Activated T-cell treated with anti-CD3 and anti-CD28 coated beads, Interleukin-2, amount 50 U/mL, for 72 hours (primary cell): ENCODE results near the gene NADK. TPM values are rescaled to one million over a fixed set of nuclear protein-coding genes. Genes with fewer than 3 reads are reported as not detected.
"Not testable (repeated sequence)": the region's sequence is repeated elsewhere in the genome, so short reads cannot be mapped to it uniquely, and the experiment has no call there.

Source experiments
- ATAC-seq, 2 donors: fragments of 150-1000 bp; cut with Tn5 transposase; replicated peaks in 1 of 2; 2 replicates each; pipeline ENCODE4 v1.10.0; 2021; ENCODE audit warnings: moderate library complexity in 2 of 2, mild to moderate bottlenecking in 1 of 2
- DNase-seq, 2 donors: peaks; one replicate each; pipeline ENCODE4 v3.0.0; 2021 to 2022; ENCODE audit warnings: mixed read lengths in 1 of 2
- H3K27ac Mint-ChIP-seq: one replicate; pipeline ENCODE4 v1.8.0; 2022; ENCODE audit warnings: mild to moderate bottlenecking, moderate library complexity, mixed read lengths
- H3K27me3 Mint-ChIP-seq: one replicate; pipeline ENCODE4 v1.8.0; 2022; ENCODE audit warnings: low read depth, mixed read lengths
- H3K36me3 Mint-ChIP-seq, 2 donors: one replicate each; pipeline ENCODE4 v1.8.0; 2022; ENCODE audit warnings: mixed read lengths in 2 of 2, mild to moderate bottlenecking in 1 of 2; ENCODE audit not compliant: insufficient read depth in 2 of 2
- H3K4me1 Mint-ChIP-seq: one replicate; pipeline ENCODE4 v1.8.0; 2022; ENCODE audit warnings: low read depth, mixed read lengths
- H3K4me3 Mint-ChIP-seq, 2 donors: one replicate each; pipeline ENCODE4 v1.8.0; 2022; ENCODE audit warnings: mild to moderate bottlenecking in 2 of 2, mixed read lengths in 2 of 2, moderate library complexity in 2 of 2
- H3K9me3 Mint-ChIP-seq, 2 donors: one replicate each; pipeline ENCODE4 v1.8.0; 2022; ENCODE audit warnings: mixed read lengths in 2 of 2
- total RNA-seq, 2 donors: library from RNA; stranded (reverse); gene quantifications; one replicate each; pipeline ENCODE4 v1.2.3, GENCODE V29; 2022

NADK gene
- total RNA-seq, 2 donors from 2014 or later, result 54.0 to 54.5 TPM

DNA sequence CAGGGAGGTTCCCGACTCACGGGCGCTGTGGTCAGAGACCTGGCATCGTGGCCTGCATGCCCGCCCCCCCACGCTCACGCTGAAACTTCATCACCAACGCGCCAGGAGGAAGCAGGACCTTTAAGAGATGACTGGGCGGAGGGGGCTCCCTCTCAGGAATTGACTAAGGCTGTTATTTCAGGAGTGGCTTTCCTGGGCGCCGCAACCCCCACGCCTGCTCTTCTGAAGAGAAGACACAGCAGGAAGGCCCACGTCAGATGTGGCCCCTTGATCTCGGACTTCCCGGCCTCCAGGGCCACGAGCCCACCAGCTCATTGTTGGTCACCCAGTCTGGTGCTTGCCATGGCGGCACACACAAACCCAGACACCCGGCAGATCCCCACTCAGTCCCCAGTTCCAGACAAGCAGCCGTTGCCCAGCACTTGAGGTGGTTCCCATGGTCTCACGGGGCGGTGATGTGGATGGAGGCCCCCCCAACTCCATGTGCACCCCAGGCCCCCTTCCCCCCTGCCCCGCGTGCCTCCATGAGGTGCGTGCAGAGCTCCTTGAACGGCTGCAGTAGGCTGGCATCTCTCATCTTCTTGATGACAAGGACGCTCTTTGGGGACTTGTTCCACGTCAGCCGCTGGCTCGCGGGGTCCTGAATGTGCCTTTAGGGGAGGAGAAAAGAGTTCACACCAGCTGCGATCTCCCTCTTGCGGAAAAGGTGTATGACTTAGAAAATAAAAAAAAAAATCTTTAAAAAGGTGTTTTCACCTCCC, 21.4 kb downstream of the NADK start:
- Mint-ChIP-seq H3K36me3 (peaks cover 2 to 11% of the 10 kb centered on the region in 2 donors), H3K27ac (no peak overlapping the region), H3K4me1 (no peaks in the 10 kb centered on the region), H3K9me3 (no peaks in the 10 kb centered on the region), H3K27me3 (no peaks in the 10 kb centered on the region), H3K4me3 (no peak overlapping the region)
- ATAC-seq, result no peak
- DNase-seq, result no peak

DNA sequence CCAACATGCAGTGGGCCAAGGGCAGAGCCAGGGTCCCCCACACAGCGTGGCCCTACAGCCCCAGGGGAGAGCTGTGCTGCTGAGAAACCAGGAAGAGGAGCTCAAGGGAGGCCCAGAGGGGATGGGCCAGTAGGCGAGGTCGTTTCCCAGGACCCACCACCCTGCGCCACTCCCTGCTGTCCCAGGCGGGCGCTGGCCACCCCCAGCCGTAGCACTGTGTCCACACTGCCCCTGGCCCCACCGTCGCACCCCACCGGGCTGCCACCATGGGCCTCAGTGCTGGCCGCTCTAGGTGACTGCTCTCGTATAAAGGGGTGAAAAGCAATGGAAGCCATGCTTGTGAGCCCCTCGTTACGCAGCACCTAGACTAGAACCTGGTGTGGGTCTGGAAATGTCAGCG, 22.4 kb downstream of the NADK start:
- no peak overlapping the region for H3K27ac Mint-ChIP-seq
- H3K9me3 Mint-ChIP-seq, result no peaks in the 10 kb centered on the region
- H3K36me3 Mint-ChIP-seq, result peaks cover 0 to 4% of the 10 kb centered on the region in 2 donors
- no peak overlapping the region for H3K4me3 Mint-ChIP-seq
- DNase-seq (no peak), ATAC-seq (no peak)
- no peaks in the 10 kb centered on the region for H3K4me1 Mint-ChIP-seq
- H3K27me3 Mint-ChIP-seq, result no peaks in the 10 kb centered on the region

DNA sequence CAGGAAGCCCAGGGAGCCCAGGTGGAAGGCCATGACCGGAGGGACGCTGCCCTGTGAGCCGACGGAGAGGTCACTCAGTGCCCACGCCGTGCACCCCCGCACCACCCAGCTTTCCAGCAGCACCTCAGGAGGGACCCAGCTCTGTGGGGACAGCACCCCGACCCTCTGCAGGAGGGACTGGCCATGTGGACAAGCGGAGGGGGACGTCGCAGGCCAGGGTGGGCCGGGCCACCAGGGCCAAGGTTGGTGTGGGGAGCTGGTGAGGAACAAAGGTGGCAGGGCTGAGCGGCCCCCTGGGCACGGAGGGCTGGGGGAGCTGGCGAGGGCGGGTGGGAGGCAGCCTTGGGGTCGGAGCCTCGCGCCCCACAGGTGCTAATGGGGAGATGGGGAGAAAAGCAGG, 22.8 kb downstream of the NADK start:
- Mint-ChIP-seq H3K9me3 (no peaks in the 10 kb centered on the region), H3K27me3 (no peaks in the 10 kb centered on the region), H3K4me1 (no peaks in the 10 kb centered on the region), H3K27ac (no peak overlapping the region), H3K36me3 (peaks cover 0 to 4% of the 10 kb centered on the region in 2 donors), H3K4me3 (no peak overlapping the region)
- no peak for ATAC-seq
- no peak for DNase-seq

DNA sequence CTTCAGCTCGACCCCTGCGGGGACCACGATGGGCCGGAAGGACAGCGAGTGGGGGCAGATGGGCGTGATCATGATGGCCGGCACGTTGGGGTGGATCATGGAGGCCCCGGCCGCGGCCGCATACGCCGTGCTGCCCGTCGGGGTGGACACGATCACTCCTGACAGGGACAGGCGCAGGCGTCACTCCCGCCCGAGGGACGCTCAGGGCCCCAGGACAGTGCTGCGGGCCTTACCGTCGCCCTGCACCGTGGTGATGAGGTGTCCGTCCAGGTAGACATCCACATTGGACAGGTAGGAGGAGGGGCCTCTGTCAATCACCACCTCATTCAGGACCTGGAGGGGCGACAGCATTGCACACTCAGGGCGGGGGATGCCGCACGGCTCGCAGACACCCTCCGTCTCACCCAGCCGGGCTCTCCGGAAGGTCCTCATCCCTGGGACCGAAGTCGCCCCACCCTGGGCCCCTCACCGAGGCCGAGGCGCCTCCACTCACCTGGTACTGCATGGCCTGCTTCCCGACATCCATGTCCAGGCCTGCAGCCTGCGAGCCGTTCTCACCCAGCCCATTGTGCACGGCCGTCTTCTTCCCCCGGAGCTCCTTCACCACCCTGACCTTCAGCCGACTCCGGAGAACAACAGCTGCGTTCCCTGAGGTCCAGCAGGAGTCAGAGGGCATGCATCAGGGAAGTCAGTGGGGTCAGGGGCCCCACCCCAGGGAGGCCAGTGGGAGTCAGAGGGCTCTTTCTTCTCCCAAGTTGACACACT, 24.0 kb downstream of the NADK start:
- Mint-ChIP-seq H3K27me3 (no peaks in the 10 kb centered on the region), H3K27ac (no peak overlapping the region), H3K4me1 (no peaks in the 10 kb centered on the region), H3K4me3 (no peak overlapping the region), H3K36me3 (peaks cover 0 to 2% of the 10 kb centered on the region in 2 donors), H3K9me3 (no peaks in the 10 kb centered on the region)
- ATAC-seq (no peak), DNase-seq (no peak)

DNA sequence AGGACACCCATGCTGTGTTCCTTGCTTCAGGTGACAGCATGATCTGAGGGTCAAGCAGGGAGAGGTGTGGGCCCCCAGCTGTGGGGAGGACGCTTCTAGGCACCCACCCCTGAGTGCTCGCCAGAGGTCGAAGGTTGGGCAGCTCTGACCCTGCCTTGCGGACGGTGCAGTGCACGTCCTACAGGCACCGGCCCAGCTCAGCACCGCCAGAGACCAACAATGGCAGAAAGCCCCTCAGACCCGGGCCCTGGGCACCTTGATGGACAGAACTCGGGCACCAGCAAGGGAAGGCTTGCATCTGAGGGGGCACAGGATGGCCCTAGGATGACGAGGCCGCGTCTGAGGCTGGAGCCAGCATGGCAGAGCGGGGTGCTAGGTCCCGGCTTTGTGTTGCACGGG, 24.7 kb downstream of the NADK start:
- no peaks in the 10 kb centered on the region for H3K27me3 Mint-ChIP-seq
- DNase-seq, result no peak
- H3K36me3 Mint-ChIP-seq, result peaks cover 0 to 2% of the 10 kb centered on the region in 2 donors
- H3K9me3 Mint-ChIP-seq, result no peaks in the 10 kb centered on the region
- H3K4me1 Mint-ChIP-seq, result no peaks in the 10 kb centered on the region
- no peak overlapping the region for H3K4me3 Mint-ChIP-seq
- H3K27ac Mint-ChIP-seq, result no peak overlapping the region
- no peak for ATAC-seq

DNA sequence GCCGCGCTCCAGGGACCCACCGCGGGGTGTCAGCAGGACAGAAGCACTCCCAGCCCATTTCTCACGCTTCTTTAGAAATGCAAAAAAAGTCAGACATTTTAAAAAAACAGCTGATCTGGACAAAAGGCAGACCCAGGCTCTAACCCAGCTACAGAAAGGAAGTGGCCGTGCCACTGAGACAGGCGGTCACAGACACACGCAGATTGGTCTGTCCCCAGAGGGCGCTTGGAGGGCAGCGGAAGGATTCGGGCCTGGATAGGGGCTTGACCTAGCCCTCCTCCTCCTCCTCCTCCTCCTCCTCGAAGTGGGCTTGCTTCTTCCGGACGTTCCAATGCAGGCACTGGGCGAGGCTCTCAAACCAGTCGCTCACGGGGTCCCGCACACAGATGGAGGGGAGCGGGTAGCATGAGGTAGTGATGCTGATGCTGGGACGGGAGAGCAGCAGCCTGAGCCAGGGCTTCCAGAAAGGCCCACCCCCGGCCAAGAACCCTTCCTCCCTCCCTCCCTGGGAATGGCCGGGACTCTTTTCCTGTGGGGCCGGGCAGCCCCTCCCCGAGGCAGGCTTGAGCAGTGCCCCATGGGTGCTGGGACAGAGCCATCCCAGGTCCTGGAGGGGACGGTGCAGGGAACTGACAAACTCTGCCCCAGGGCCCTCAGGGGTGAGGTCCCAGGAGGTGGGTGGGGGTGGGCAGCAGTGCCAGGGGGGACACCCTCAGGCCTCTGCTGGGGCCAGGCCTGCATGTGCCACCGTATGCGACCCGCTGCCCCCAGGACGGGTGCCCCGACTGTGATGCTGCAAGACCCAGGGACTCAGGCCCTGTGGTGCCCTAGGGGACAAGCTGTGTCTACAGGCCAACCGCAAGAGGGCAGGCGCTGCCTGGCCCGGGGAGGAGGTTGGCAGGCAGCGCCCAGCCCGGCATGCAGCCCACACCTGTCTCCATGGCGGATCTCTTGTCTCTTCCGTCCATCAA, 25.3 kb downstream of the NADK start:
- ATAC-seq, result no peak
- H3K4me3 Mint-ChIP-seq, result no peak overlapping the region
- no peaks in the 10 kb centered on the region for H3K27me3 Mint-ChIP-seq
- no peak overlapping the region for H3K27ac Mint-ChIP-seq
- no peaks in the 10 kb centered on the region for H3K4me1 Mint-ChIP-seq
- DNase-seq, result no peak
- H3K9me3 Mint-ChIP-seq, result no peaks in the 10 kb centered on the region
- peaks cover 0 to 2% of the 10 kb centered on the region in 2 donors for H3K36me3 Mint-ChIP-seq

DNA sequence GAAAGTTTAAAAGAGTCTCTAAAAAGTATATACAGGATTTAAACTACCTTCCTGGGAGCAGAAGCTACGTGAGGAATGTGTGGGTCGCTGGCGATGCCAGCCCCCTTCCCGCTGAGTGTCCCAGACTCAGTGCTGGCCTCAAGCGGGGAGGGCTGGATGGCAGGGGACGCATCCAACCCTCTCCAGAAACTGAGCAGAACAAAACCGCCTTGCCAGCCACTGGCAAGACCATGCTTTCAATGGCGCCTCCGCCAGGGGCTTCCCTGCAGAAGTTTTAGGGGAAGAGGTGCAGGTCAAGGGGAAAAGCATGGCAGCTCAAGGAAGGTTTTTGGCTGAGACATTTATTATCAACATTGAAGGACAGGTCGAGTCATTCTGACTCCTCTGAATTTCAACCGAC, 26.1 kb downstream of the NADK start:
- ATAC-seq (no peak), DNase-seq (no peak)
- Mint-ChIP-seq H3K4me3 (no peak overlapping the region), H3K4me1 (no peaks in the 10 kb centered on the region), H3K9me3 (no peaks in the 10 kb centered on the region), H3K27me3 (no peaks in the 10 kb centered on the region), H3K27ac (no peak overlapping the region), H3K36me3 (peaks cover 0 to 2% of the 10 kb centered on the region in 2 donors)

DNA sequence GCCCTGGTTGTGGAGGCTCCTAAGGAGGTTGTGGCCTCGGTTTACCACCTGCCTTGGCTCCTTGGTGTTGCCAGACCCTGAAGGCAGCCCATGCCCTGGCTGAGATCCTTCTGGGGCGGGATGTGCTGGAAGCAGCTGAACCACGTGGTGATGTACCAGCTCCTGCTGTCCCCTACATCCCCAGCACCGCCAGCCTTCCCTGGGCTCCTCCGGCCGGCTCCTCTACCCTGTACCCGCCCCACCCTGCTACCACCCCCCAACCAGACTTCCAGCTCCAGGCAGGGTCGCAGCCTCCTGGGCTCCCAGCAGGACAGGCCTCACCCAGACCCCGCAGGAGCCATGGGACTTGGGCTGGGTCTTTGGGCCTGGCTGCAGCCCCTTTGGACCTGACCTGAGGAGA, 28.3 kb downstream of the NADK start:
- not testable (repeated sequence) for H3K4me1 Mint-ChIP-seq, H3K4me3 Mint-ChIP-seq, H3K9me3 Mint-ChIP-seq, ATAC-seq, H3K27ac Mint-ChIP-seq, H3K36me3 Mint-ChIP-seq, DNase-seq, H3K27me3 Mint-ChIP-seq

DNA sequence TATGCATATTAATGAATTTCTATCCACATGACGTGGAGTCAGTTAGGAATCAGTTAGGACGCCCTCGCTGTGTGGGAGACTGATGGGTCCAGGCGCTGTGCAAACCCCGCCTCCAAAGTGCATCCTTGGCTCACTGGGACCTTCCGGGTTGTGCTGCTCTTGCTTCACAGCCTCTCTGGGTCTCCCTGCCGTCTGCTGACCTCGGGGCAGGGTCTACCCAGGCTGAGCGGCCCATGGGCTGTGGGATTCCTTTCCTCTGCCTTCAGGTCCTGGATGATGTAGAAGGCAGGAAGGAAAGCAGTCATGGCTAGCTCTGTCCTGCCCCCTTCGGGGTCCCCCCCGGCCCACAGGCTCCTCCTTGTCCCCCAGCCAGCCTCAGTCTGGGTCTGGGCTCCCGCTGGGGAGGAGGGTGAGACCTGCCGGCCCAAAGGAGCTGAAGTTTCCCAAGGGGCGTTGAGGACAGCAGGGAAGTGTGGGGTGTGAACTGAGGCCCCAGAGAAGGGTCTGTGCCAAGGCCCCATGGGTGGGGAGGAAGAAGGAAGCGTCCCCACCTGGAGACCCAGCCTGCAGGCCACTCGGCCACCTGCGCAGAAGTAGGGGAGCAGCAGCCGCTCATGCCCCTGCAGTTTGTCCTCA, 29.5 kb downstream of the NADK start:
- peak overlapping the region; percentile 44 to 55 for H3K4me3 Mint-ChIP-seq
- peak overlapping the region; percentile 64 for H3K27ac Mint-ChIP-seq
- H3K4me1 Mint-ChIP-seq, result no peaks in the 10 kb centered on the region
- DNase-seq, result no peak
- ATAC-seq, result no peak
- no peaks in the 10 kb centered on the region for H3K9me3 Mint-ChIP-seq
- H3K27me3 Mint-ChIP-seq, result no peaks in the 10 kb centered on the region
- peaks cover 0 to 2% of the 10 kb centered on the region in 2 donors for H3K36me3 Mint-ChIP-seq

DNA sequence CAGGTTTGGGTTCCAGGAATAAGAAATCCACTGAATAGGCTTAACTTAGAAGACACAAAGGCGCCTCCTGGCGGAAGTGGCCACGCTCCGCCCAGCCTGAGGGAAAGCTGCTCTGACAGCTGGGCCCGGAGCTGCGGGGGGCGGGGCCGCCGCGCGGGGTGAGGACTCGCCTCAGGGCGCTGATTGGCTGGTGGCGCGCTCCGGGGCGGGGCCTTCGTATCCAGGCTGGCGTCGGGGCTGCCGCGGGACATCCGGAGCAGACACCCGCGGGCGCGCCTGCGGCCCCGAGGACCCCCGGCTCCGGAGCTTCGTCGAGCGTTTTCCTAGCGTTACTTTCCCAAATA, 31.7 kb downstream of the NADK start:
- not testable (repeated sequence) for H3K27me3 Mint-ChIP-seq, DNase-seq, H3K9me3 Mint-ChIP-seq, H3K36me3 Mint-ChIP-seq, H3K4me1 Mint-ChIP-seq, H3K27ac Mint-ChIP-seq
- peak; percentile 86 for ATAC-seq
- peak overlapping the region; percentile 81 to 88 for H3K4me3 Mint-ChIP-seq

DNA sequence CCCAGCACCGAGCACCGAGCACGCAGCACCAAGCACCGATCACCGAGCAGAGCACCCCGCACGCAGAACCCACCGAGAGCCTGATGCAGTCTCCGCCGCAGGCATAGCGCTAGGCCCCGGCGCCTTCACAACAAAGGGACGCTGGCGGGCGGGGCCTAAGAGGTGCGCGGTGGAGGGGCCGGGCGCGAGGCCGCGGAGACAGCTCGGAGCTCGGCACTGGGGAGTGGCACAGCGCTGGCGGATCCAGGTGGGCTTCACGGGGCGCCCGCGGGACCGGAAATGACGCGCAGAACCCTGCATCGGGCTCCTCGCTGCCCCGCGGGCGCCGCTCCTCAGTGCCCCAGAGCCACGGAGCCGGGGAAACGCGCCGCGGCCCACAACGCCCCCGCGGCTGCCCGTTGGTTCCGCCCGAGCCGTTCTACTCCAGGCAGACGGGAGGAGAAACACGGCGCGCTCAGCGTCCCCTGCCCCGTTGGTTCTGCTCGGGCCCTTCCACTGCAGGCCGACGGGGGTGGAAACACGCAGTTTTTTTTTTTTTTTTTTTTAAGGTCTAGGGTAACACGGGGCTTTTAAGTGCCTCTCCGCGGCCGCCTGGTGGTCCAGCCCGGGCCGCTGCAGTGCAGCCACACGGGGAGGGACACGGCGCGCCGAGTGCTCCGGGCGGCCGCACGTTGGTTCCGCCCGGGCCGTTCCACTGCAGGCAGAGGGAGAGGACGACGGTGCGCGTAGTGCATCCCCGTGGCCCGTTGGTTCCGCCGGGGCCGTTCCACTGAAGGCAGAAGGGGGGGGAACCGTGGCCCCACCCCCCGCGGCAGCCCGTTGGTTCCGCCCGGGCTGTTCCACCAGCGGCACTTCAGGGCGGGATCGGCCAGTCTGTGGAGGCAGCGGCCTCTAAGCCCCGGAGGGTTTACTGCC, 32.4 kb downstream of the NADK start:
- peak overlapping the region; percentile 75 to 79 for H3K4me3 Mint-ChIP-seq
- peak; percentile 85 to 88 for DNase-seq
- ATAC-seq, result peak; percentile 74 to 77
- peak overlapping the region; percentile 68 for H3K27ac Mint-ChIP-seq
- not testable (repeated sequence) for H3K9me3 Mint-ChIP-seq, H3K4me1 Mint-ChIP-seq, H3K36me3 Mint-ChIP-seq, H3K27me3 Mint-ChIP-seq

DNA sequence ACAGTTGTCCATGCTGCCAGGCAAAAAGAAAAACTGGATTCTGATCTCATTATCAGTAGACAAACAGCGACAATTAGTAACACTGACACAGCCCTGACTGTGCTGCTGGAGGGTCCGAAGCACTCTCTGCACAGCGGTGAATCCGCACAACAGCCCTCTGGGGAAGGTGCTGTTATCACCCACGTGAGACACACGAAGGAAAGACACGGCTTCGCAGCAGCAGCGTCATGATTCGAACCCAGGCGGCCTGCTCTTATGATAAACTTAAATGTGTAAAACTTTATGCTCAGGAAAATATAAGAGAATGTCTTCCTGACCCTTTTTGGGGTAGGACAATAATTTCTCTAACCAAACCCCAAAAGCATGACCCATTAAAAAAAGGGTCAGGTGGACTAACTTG, 35.7 kb downstream of the NADK start:
- DNase-seq, H3K9me3 Mint-ChIP-seq, H3K4me1 Mint-ChIP-seq, H3K4me3 Mint-ChIP-seq, ATAC-seq, H3K36me3 Mint-ChIP-seq, H3K27me3 Mint-ChIP-seq, H3K27ac Mint-ChIP-seq: not testable (repeated sequence)
